Calu3 (cell line): ENCODE results near the gene PIRT. TPM values are rescaled to one million over a fixed set of nuclear protein-coding genes. Genes with fewer than 3 reads are reported as not detected.

Source experiments
- BruUV-seq: library from RNA; stranded (reverse); fragments of 400-500 nt; replicated peaks from 2 replicates; lab custom pipeline; 2021; lab: Mats Ljungman, UMichigan
- CTCF ChIA-PET: fragments of 300-600 bp; sonication (Branson Sonifier 250); formaldehyde crosslinking; loops from one replicate; lab custom pipeline; 2022; ENCODE audit warnings: antibody characterized with exemption; lab: Charles Lee
- DNase-seq: peaks from one replicate; pipeline ENCODE4 v3.0.0; 2022
- H3K27ac Mint-ChIP-seq: one replicate; pipeline ENCODE4 v1.8.0; 2022; ENCODE audit warnings: mixed read lengths; ENCODE audit not compliant: unreplicated experiment
- H3K27me3 Mint-ChIP-seq: one replicate; pipeline ENCODE4 v1.8.0; 2022; ENCODE audit warnings: mixed read lengths; ENCODE audit not compliant: unreplicated experiment
- H3K36me3 Mint-ChIP-seq: one replicate; pipeline ENCODE4 v1.8.0; 2022; ENCODE audit warnings: mild to moderate bottlenecking, moderate library complexity, mixed read lengths; ENCODE audit not compliant: insufficient read depth, unreplicated experiment
- H3K4me1 Mint-ChIP-seq: one replicate; pipeline ENCODE4 v1.8.0; 2022; ENCODE audit warnings: mild to moderate bottlenecking, low read depth, mixed read lengths; ENCODE audit not compliant: unreplicated experiment
- H3K4me3 Mint-ChIP-seq: one replicate; pipeline ENCODE4 v1.8.0; 2022; ENCODE audit warnings: mild to moderate bottlenecking, low read depth, moderate library complexity, mixed read lengths; ENCODE audit not compliant: unreplicated experiment
- H3K9me3 Mint-ChIP-seq: one replicate; pipeline ENCODE4 v1.8.0; 2022; ENCODE audit warnings: low read depth, mixed read lengths; ENCODE audit not compliant: unreplicated experiment
- CTCF ChIP-seq: fragments of 200-600 bp; IDR thresholded peaks from one replicate; pipeline ENCODE4 v1.8.0; 2022; ENCODE audit warnings: antibody characterized with exemption; ENCODE audit not compliant: unreplicated experiment
- intact Hi-C: fragments of 100-400 bp; cut with micrococcal nuclease; formaldehyde crosslinking; loops from one replicate; pipeline ENCODE4 v1.10.0; 2022; ENCODE audit not compliant: unreplicated experiment
- total RNA-seq: library from RNA; stranded (reverse); gene quantifications from 2 replicates; pipeline ENCODE4 v1.2.3, GENCODE V29; 2022

PIRT gene
- total RNA-seq, 1 experiment from 2014 or later: not detected

GRCh38 chr17:10775740-10776356, 62.0 kb downstream of the PIRT start:
- no TSS peak for BruUV-seq
- no peaks in the 10 kb centered on the region for H3K4me1 Mint-ChIP-seq
- CTCF ChIA-PET: no interaction called here
- H3K27ac Mint-ChIP-seq: no peak overlapping the region
- DNase-seq: no peak
- H3K9me3 Mint-ChIP-seq: peaks cover under 1% of the 10 kb centered on the region
- TF ChIP-seq CTCF: no peak
- intact Hi-C loops: loop anchor here (10.0 kb wide), 1 partner anchor 69 kb away; no protein-coding TSS in a partner anchor
- no peaks in the 10 kb centered on the region for H3K27me3 Mint-ChIP-seq
- no peaks in the 10 kb centered on the region for H3K36me3 Mint-ChIP-seq
- no peak overlapping the region for H3K4me3 Mint-ChIP-seq

DNA sequence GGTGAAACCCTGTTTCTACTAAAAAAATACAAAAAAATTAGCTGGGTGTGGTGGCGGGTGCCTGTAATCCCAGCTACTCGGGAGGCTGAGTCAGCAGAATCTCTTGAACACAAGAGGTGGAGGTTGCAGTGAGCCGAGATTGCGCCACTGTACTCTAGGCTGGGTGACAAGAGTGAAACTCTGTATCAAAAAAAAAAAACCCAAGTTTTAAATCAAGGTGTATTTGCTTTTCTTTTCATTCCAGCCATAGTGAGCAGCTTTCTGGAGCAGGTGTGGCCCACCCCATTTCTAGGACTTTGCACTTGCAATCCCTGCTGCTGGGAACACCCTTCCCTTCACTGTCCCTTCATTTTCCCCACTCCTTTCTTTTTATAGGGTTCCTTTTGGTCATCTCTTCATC, 62.8 kb downstream of the PIRT start:
- Mint-ChIP-seq H3K4me1 (no peaks in the 10 kb centered on the region), H3K27me3 (no peaks in the 10 kb centered on the region), H3K4me3 (no peak overlapping the region), H3K27ac (no peak overlapping the region), H3K36me3 (no peaks in the 10 kb centered on the region), H3K9me3 (peaks cover 3% of the 10 kb centered on the region)
- no peak for DNase-seq
- TF ChIP-seq CTCF: no peak
- CTCF ChIA-PET: no interaction called here
- intact Hi-C loops: loop anchor here (10.0 kb wide), 1 partner anchor 70 kb away; no protein-coding TSS in a partner anchor
- BruUV-seq: no TSS peak

- Mint-ChIP-seq H3K36me3 (no peaks in the 10 kb centered on the region), H3K4me1 (no peaks in the 10 kb centered on the region), H3K27ac (no peak overlapping the region), H3K9me3 (peaks cover 3% of the 10 kb centered on the region), H3K4me3 (no peak overlapping the region), H3K27me3 (no peaks in the 10 kb centered on the region)
- CTCF ChIA-PET: no interaction called here
- TF ChIP-seq CTCF: no peak
- intact Hi-C loops: loop anchor here (10.0 kb wide), 1 partner anchor 71 kb away; no protein-coding TSS in a partner anchor
- BruUV-seq: no TSS peak
- DNase-seq: no peak
These were observed 64.5 kb downstream of the PIRT start for GRCh38 chr17:10773391-10773790.

Other genes with a start within 250 kb of the PIRT start
- gene MYH3, start 180.8 kb downstream of the PIRT start, total RNA-seq: 2.7 and 2.9 TPM in 2 replicates
- 27.4 and 29.4 TPM in 2 replicates for gene SCO1, start 140.6 kb downstream of the PIRT start, total RNA-seq
- gene ADPRM, start 140.5 kb downstream of the PIRT start, total RNA-seq: 3.2 and 4.2 TPM in 2 replicates
- gene TMEM220, start 108.1 kb downstream of the PIRT start, total RNA-seq: not detected in 2 replicates
- not detected in 2 replicates for gene TMEM238L, start 34.0 kb downstream of the PIRT start, total RNA-seq